Neural cell (in vitro differentiated cells): ENCODE measurements around the gene EXTL1. TPM values are rescaled to one million over a fixed set of nuclear protein-coding genes. Genes with fewer than 3 reads are reported as not detected.

Experiments
- H2AFZ ChIP-seq: fragments of 200-600, 300-800 bp; sonication (generic), shearing (Covaris generic); 2 replicates; pipeline ENCODE4 v1.6.0; 2014; ENCODE audit warnings: low read depth, mild to moderate bottlenecking, antibody characterized with exemption, low read length, moderate library complexity
- H3F3A ChIP-seq: fragments of 200-600 bp; shearing (Covaris generic); 2 replicates; pipeline ENCODE4 v1.6.1; 2016; ENCODE audit warnings: mild to moderate bottlenecking, moderate library complexity, mixed read lengths, antibody characterized with exemption, low read length; ENCODE audit not compliant: insufficient read depth, poor library complexity, severe bottlenecking
- H3K27ac ChIP-seq: fragments of 200-600, 300-800 bp; sonication (generic), shearing (Covaris generic); 2 replicates; pipeline ENCODE4 v1.5.1; 2014; ENCODE audit warnings: mild to moderate bottlenecking, low read length, moderate library complexity
- H3K27me3 ChIP-seq: fragments of 300-800, 200-600 bp; sonication (generic), shearing (Covaris generic); 2 replicates; pipeline ENCODE4 v1.6.0; 2014; ENCODE audit warnings: mild to moderate bottlenecking, low read depth, low read length, moderate library complexity; ENCODE audit not compliant: insufficient read depth
- H3K36me3 ChIP-seq: fragments of 300-800, 200-600 bp; sonication (generic), shearing (Covaris generic); 2 replicates; pipeline ENCODE4 v1.5.1; 2014; ENCODE audit warnings: mild to moderate bottlenecking, antibody characterized with exemption, low read length, moderate library complexity; ENCODE audit not compliant: insufficient read depth
- H3K4me2 ChIP-seq: fragments of 300-800, 200-600 bp; sonication (generic), shearing (Covaris generic); 2 replicates; pipeline ENCODE4 v1.6.0; 2014; ENCODE audit warnings: mild to moderate bottlenecking, low read length
- H3K4me3 ChIP-seq: fragments of 300-800, 200-600 bp; sonication (generic), shearing (Covaris generic); 2 replicates; pipeline ENCODE4 v1.5.1; 2014; ENCODE audit warnings: mild to moderate bottlenecking, low read length, moderate library complexity
- H3K79me2 ChIP-seq: fragments of 200-600 bp; shearing (Covaris generic); replicated peaks from 2 replicates; pipeline ENCODE4 v1.6.0; 2014; ENCODE audit warnings: mild to moderate bottlenecking, low read length, moderate library complexity; ENCODE audit not compliant: insufficient read depth
- H3K9ac ChIP-seq: fragments of 300-800, 200-600 bp; sonication (generic), shearing (Covaris generic); 2 replicates; pipeline ENCODE4 v1.6.1; 2016; ENCODE audit warnings: mild to moderate bottlenecking, low read length, mixed read lengths
- H3K9me2 ChIP-seq: fragments of 200-600 bp; shearing (Covaris generic); 2 replicates; pipeline ENCODE4 v1.6.1; 2016; ENCODE audit warnings: mild to moderate bottlenecking, low read length, mixed read lengths; ENCODE audit not compliant: insufficient read depth
- H3K9me3 ChIP-seq: fragments of 200-600, 300-800 bp; sonication (generic), shearing (Covaris generic); 2 replicates; pipeline ENCODE4 v1.6.1; 2016; ENCODE audit warnings: mild to moderate bottlenecking, mixed run types, low read length, moderate library complexity, mixed read lengths
- H4K20me1 ChIP-seq: fragments of 200-600 bp; shearing (Covaris generic); 2 replicates; pipeline ENCODE4 v1.6.1; 2016; ENCODE audit warnings: mild to moderate bottlenecking, mixed run types; ENCODE audit not compliant: insufficient read depth
- EP300 ChIP-seq: fragments of 450-650 bp; conservative IDR thresholded peaks from 2 replicates; pipeline ENCODE4 v1.6.1; 2014; ENCODE audit warnings: antibody characterized with exemption, mild to moderate bottlenecking, moderate library complexity; ENCODE audit not compliant: poor library complexity, severe bottlenecking
- EZH2 ChIP-seq: fragments of 200-600, 300-800 bp; shearing (Covaris generic), sonication (generic); IDR thresholded peaks from 2 replicates; pipeline ENCODE4 v1.6.1; 2014; ENCODE audit warnings: antibody characterized with exemption, low read length, borderline replicate concordance, mild to moderate bottlenecking; ENCODE audit not compliant: insufficient read depth, poor library complexity, severe bottlenecking
- MXI1 ChIP-seq: fragments of 450-650 bp; conservative IDR thresholded peaks from 2 replicates; pipeline ENCODE4 v1.6.1; 2014; ENCODE audit warnings: antibody characterized with exemption, mild to moderate bottlenecking; ENCODE audit not compliant: poor library complexity, severe bottlenecking
- POLR2AphosphoS5 ChIP-seq: IDR thresholded peaks from 2 replicates; pipeline ENCODE4 v1.6.1; 2012
- RAD21 ChIP-seq: fragments of 450-650 bp; conservative IDR thresholded peaks from 2 replicates; pipeline ENCODE4 v1.6.1; 2014; ENCODE audit warnings: antibody characterized with exemption, mild to moderate bottlenecking, moderate library complexity
- SMC3 ChIP-seq: fragments of 450-650 bp; conservative IDR thresholded peaks from 2 replicates; pipeline ENCODE4 v1.6.1; 2014; ENCODE audit warnings: antibody characterized with exemption, mild to moderate bottlenecking, moderate library complexity; ENCODE audit not compliant: poor library complexity
- TAF1 ChIP-seq: IDR thresholded peaks from 2 replicates; pipeline ENCODE4 v1.6.1; 2012; ENCODE audit warnings: low read depth
- polyA plus RNA-seq: library from polyadenylated mRNA; depleted of rRNA; stranded (reverse); fragments of >200 nt; gene quantifications from 2 replicates; pipeline ENCODE4 v1.2.3, GENCODE V29; 2014
- TF ChIP-seq, protein P1 (sequence below): fragments of 450-650 bp; IDR thresholded peaks from 2 replicates; pipeline ENCODE4 v1.5.1; 2014; ENCODE audit warnings: antibody characterized with exemption, mild to moderate bottlenecking, moderate library complexity; ENCODE audit not compliant: poor library complexity, severe bottlenecking
- TF ChIP-seq, protein P2 (sequence below): IDR thresholded peaks from 2 replicates; pipeline ENCODE4 v1.6.1; 2012; ENCODE audit warnings: borderline replicate concordance

EXTL1 gene
- polyA plus RNA-seq, 1 donor from 2014 or later, result 2.7 TPM

DNA sequence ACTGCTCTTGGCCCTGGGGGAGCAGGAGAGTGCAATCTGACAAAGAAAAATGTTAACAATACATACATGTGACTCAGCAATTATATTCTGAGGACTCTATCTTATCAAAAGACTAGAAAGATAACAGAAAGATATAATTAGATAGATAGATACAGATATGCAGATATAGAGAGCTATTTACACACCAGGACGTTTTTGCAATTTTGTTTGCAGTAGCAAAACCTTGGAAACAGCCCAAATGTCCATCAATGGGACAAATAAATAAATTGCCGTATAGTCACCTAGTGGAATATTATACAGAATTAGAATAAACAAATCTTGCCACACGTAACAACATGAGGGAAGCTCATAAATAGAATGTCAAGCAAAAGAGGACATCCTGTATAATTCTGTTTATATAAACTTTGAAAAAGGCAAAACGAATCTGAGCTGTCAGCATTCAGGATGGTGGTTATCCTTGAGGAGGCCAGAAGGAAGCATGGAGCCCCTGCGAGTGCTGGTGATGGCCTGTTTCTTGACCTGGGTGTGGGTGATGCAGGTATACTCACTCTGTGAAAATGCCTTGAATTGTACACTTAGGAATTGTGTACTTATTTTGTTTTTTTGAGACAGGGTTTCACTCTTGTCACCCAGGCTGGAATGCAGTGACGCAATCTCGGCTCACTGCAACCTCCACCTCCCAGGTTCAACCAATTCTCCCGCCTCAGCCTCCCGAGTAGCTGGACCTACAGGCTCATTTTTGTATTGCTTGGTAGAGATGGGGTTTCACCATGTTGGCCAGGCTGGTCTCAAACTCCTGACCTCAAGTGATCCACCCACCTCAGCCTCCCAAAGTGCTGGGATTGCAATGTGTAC is 58.6 kb downstream of the EXTL1 start:
- no peaks in the 10 kb centered on the region for H3K9me3 ChIP-seq
- H3F3A ChIP-seq, result no peaks in the 10 kb centered on the region

DNA sequence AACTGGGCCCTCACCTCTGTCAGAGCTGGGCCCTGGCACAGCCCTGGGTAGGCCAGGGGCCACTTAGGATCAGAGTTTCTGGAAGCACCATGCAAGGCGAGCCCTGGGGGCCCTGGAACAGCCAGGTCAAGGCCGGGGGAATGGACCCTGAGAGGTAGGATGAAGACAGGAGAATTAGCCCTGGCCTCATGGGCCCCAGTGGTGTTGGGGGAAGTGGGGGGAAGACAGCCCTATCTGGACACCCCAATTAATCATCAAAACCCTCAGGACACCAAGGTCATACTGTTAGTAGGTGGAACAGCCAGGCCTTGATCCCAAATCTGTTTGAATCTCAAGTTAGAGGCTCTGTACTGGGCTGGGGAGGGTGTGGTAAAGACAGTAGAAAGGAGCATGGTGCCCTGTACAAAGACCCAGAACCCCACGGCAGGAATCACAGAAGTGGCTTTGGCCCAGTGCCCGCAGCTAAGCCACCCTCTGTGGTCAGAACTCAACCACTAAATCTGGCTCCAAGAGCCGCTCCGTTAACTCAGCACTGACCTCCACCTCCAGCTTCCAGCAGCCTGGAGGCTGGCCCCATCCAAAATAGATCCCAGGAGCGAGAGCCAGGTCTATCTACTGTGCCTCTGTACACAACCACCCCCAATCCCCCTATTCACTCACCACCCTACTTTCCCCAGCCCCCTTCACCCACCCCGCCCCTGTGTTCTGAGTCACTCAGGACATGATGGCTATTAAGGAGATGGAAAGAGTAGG is 59.9 kb downstream of the EXTL1 start:
- no peaks in the 10 kb centered on the region for H3K36me3 ChIP-seq
- H3K27me3 ChIP-seq, result no peaks in the 10 kb centered on the region
- H3K4me3 ChIP-seq, result no peak overlapping the region
- H3K9me3 ChIP-seq, result no peaks in the 10 kb centered on the region
- H3K27ac ChIP-seq, result no peak overlapping the region
- no peaks in the 10 kb centered on the region for H4K20me1 ChIP-seq
- H3F3A ChIP-seq, result no peaks in the 10 kb centered on the region
- no peak overlapping the region for H3K4me2 ChIP-seq
- no peaks in the 10 kb centered on the region for H3K79me2 ChIP-seq
- H3K9me2 ChIP-seq, result no peaks in the 10 kb centered on the region
- no peak overlapping the region for H3K9ac ChIP-seq
- no peak overlapping the region for H2AFZ ChIP-seq
- TF ChIP-seq MXI1, result no peak
- TF ChIP-seq, protein P1, sequence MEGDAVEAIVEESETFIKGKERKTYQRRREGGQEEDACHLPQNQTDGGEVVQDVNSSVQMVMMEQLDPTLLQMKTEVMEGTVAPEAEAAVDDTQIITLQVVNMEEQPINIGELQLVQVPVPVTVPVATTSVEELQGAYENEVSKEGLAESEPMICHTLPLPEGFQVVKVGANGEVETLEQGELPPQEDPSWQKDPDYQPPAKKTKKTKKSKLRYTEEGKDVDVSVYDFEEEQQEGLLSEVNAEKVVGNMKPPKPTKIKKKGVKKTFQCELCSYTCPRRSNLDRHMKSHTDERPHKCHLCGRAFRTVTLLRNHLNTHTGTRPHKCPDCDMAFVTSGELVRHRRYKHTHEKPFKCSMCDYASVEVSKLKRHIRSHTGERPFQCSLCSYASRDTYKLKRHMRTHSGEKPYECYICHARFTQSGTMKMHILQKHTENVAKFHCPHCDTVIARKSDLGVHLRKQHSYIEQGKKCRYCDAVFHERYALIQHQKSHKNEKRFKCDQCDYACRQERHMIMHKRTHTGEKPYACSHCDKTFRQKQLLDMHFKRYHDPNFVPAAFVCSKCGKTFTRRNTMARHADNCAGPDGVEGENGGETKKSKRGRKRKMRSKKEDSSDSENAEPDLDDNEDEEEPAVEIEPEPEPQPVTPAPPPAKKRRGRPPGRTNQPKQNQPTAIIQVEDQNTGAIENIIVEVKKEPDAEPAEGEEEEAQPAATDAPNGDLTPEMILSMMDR, result no peak
- TF ChIP-seq EP300, result no peak
- TF ChIP-seq SMC3, result no peak
- no peak for TF ChIP-seq RAD21
- TF ChIP-seq, protein P2, sequence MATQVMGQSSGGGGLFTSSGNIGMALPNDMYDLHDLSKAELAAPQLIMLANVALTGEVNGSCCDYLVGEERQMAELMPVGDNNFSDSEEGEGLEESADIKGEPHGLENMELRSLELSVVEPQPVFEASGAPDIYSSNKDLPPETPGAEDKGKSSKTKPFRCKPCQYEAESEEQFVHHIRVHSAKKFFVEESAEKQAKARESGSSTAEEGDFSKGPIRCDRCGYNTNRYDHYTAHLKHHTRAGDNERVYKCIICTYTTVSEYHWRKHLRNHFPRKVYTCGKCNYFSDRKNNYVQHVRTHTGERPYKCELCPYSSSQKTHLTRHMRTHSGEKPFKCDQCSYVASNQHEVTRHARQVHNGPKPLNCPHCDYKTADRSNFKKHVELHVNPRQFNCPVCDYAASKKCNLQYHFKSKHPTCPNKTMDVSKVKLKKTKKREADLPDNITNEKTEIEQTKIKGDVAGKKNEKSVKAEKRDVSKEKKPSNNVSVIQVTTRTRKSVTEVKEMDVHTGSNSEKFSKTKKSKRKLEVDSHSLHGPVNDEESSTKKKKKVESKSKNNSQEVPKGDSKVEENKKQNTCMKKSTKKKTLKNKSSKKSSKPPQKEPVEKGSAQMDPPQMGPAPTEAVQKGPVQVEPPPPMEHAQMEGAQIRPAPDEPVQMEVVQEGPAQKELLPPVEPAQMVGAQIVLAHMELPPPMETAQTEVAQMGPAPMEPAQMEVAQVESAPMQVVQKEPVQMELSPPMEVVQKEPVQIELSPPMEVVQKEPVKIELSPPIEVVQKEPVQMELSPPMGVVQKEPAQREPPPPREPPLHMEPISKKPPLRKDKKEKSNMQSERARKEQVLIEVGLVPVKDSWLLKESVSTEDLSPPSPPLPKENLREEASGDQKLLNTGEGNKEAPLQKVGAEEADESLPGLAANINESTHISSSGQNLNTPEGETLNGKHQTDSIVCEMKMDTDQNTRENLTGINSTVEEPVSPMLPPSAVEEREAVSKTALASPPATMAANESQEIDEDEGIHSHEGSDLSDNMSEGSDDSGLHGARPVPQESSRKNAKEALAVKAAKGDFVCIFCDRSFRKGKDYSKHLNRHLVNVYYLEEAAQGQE, result no peak
- TF ChIP-seq POLR2AphosphoS5, result no peak
- TF ChIP-seq EZH2, result no peak

More for the DNA sequence above, 58.6 kb downstream of the EXTL1 start:
- H3K4me3 ChIP-seq, result no peak overlapping the region
- H3K27ac ChIP-seq, result no peak overlapping the region
- TF ChIP-seq, protein P1, result no peak
- TF ChIP-seq EP300, result no peak
- TF ChIP-seq TAF1, result no peak
- TF ChIP-seq, protein P2, result no peak
- no peak for TF ChIP-seq EZH2
- no peak for TF ChIP-seq RAD21
- TF ChIP-seq POLR2AphosphoS5, result no peak
- H3K9me2 ChIP-seq, result no peaks in the 10 kb centered on the region
- no peak overlapping the region for H3K4me2 ChIP-seq
- no peak overlapping the region for H2AFZ ChIP-seq
- H4K20me1 ChIP-seq, result no peaks in the 10 kb centered on the region
- no peaks in the 10 kb centered on the region for H3K36me3 ChIP-seq
- no peak overlapping the region for H3K9ac ChIP-seq
- H3K27me3 ChIP-seq, result no peaks in the 10 kb centered on the region
- H3K79me2 ChIP-seq, result no peaks in the 10 kb centered on the region
